Mesodermal cell (in vitro differentiated cells): ENCODE results near the gene MYLK3.

Experiments
- H3K27ac ChIP-seq: 2 replicates; pipeline ENCODE4 v1.7.0; 2013; ENCODE audit warnings: mild to moderate bottlenecking, low read depth, low read length, moderate library complexity; ENCODE audit not compliant: severe bottlenecking
- H3K36me3 ChIP-seq: 2 replicates; pipeline ENCODE4 v1.7.1; 2013; ENCODE audit warnings: mild to moderate bottlenecking, low read length, moderate library complexity; ENCODE audit not compliant: control insufficient read depth, insufficient read depth
- H3K4me1 ChIP-seq: one replicate; pipeline ENCODE4 v1.7.1; 2013; ENCODE audit warnings: mild to moderate bottlenecking, low read length; ENCODE audit not compliant: insufficient read depth, control insufficient read depth, poor library complexity, severe bottlenecking
- H3K4me3 ChIP-seq: 2 replicates; pipeline ENCODE4 v1.7.0; 2013; ENCODE audit warnings: low read length, control low read depth, mild to moderate bottlenecking; ENCODE audit not compliant: insufficient read depth, poor library complexity, severe bottlenecking; ENCODE audit errors: extremely low read depth
- H3K9me3 ChIP-seq: 2 replicates; pipeline ENCODE4 v1.7.1; 2013; ENCODE audit warnings: mild to moderate bottlenecking, low read length, moderate library complexity; ENCODE audit not compliant: control insufficient read depth
- WGBS, 2 experiments: methylation state at CpG; one replicate each; pipeline ENCODE4 v1.1.5; 2013; ENCODE audit warnings: missing lambda C conversion rate in 2 of 2; ENCODE audit not compliant: insufficient coverage in 2 of 2; 5-methylcytosine and 5-hydroxymethylcytosine counted together

Gene MYLK3

GRCh38 chr16:46662123-46662522 lies 86.0 kb downstream of the MYLK3 start:
- H3K36me3 ChIP-seq, result peaks cover 91% of the 10 kb centered on the region
- WGBS, 2 experiments, result 61 to 68% methylated on average over 3 to 4 of the region's 4 CpGs

DNA sequence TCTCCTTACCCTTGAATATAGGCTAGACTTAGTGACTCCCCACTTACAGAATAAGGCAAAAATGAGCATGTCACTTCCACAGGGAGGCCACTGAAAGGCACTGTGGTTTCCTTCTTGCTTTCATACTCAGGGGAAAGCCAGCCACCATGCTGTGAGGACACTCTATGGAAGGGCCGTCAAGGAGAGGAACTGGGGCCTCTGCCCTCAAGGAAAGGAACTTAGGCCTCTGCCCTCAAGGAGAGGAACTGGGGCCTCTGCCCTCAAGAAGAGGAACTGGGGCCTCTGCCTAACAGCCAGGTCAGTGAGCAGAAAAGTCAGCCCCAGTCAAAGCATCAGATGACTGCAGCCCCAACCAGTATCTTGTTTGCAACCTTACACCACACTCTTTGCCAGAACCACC lies 89.2 kb downstream of the MYLK3 start:
- H3K27ac ChIP-seq, result no peak overlapping the region
- WGBS, 2 experiments, result 77 to 86% methylated on average over 1 of the region's 1 CpG
- peaks cover 77% of the 10 kb centered on the region for H3K36me3 ChIP-seq
- no peaks in the 10 kb centered on the region for H3K4me1 ChIP-seq
- H3K9me3 ChIP-seq, result no peaks in the 10 kb centered on the region
- H3K4me3 ChIP-seq, result no peak overlapping the region

More at GRCh38 chr16:46662123-46662522, 86.0 kb downstream of the MYLK3 start:
- no peak overlapping the region for H3K4me3 ChIP-seq
- H3K4me1 ChIP-seq, result no peaks in the 10 kb centered on the region
- H3K27ac ChIP-seq, result no peak overlapping the region
- H3K9me3 ChIP-seq, result no peaks in the 10 kb centered on the region
